Measurements from ENCODE around the gene CLEC11A. TPM values are rescaled to one million over a fixed set of nuclear protein-coding genes. Genes with fewer than 3 reads are reported as not detected.
"Not testable (repeated sequence)": the region's sequence is repeated elsewhere in the genome, so short reads cannot be mapped to it uniquely, and the experiment has no call there.

CLEC11A gene
- polyA plus RNA-seq, 4 donors: 23.8 to 56.8 (median 31.4) TPM

- no peak for DNase-seq (ENCODE audit: low read depth in 4 of 4, low spot score in 3 of 4)
Measured at GRCh38 chr19:50753879-50754278, 30.7 kb downstream of the CLEC11A start.

DNA sequence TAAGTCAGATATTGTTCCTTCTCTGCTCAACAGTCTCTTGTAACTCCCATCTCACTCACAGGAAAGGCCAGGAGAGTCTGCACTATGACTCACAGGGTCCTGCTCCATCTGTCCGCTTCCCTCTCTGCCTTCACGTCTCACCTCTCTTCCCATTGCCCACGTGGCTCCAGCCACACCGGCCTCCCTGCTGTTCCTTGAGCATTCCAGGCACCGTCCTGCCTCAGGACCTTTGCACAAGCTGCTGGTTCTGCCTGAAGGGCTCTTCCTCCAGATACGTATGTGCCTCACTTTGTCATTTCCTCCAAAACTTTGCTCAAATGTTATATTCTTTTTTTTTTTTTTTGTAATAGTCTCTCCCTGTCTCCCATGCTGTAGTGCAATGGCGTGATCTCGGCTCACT, 33.1 kb downstream of the CLEC11A start:
- not testable (repeated sequence) for DNase-seq (ENCODE audit: low read depth in 4 of 4, low spot score in 3 of 4)

- DNase-seq (ENCODE audit: low read depth in 4 of 4, low spot score in 3 of 4): not testable (repeated sequence)
Measured at GRCh38 chr19:50757624-50758023, 34.5 kb downstream of the CLEC11A start.

GRCh38 chr19:50759076-50759475, 35.9 kb downstream of the CLEC11A start:
- not testable (repeated sequence) for DNase-seq (ENCODE audit: low read depth in 4 of 4, low spot score in 3 of 4)

GRCh38 chr19:50759886-50760285, 36.7 kb downstream of the CLEC11A start:
- DNase-seq (ENCODE audit: low read depth in 4 of 4, low spot score in 3 of 4): no peak

GRCh38 chr19:50761501-50761900, 38.3 kb downstream of the CLEC11A start:
- DNase-seq (ENCODE audit: low read depth in 4 of 4, low spot score in 3 of 4): not testable (repeated sequence)

GRCh38 chr19:50763521-50763920, 40.4 kb downstream of the CLEC11A start:
- DNase-seq (ENCODE audit: low read depth in 4 of 4, low spot score in 3 of 4): not testable (repeated sequence)

DNA sequence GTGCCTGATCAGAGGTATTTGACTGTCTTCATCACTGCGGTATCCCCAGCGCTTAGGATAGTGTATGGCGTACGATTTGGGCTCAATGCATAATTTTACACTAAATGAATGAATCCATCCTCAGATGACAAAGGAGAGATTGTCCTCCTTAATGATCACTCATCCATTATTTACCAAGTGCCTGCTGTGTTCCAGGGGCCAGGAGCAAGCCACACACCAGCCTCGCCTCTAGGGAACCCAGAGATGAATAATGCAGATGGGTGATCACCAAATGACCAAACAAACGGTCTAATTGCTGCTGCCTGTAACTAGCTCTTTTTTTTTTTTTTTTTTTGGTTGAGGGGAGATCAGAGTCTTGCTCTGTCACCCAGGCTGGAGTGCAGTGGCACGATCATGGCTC, 41.2 kb downstream of the CLEC11A start:
- DNase-seq (ENCODE audit: low read depth in 4 of 4, low spot score in 3 of 4): no peak

GRCh38 chr19:50766746-50767145, 43.6 kb downstream of the CLEC11A start:
- not testable (repeated sequence) for DNase-seq (ENCODE audit: low read depth in 4 of 4, low spot score in 3 of 4)

GRCh38 chr19:50767263-50767662, 44.1 kb downstream of the CLEC11A start:
- not testable (repeated sequence) for DNase-seq (ENCODE audit: low read depth in 4 of 4, low spot score in 3 of 4)

DNA sequence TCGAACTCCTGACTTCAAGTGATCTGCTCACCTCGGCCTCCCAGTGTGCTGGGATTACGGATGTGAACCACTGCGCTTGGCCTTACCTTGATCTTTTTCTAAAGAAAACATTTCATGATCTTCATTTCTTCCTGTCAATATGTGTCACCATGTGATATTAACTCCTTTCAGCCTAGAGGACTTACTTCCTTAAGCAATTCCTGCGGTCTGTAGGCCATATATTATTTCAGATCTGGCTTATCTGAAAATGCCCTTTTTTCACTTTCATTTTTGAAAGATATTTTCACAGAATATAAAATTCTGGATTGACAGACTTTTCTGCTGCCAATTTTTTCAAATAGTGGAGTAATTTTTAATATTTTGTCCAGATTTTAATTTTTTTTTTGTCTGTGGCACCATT, 45.1 kb downstream of the CLEC11A start:
- DNase-seq (ENCODE audit: low read depth in 4 of 4, low spot score in 3 of 4): no peak

DNA sequence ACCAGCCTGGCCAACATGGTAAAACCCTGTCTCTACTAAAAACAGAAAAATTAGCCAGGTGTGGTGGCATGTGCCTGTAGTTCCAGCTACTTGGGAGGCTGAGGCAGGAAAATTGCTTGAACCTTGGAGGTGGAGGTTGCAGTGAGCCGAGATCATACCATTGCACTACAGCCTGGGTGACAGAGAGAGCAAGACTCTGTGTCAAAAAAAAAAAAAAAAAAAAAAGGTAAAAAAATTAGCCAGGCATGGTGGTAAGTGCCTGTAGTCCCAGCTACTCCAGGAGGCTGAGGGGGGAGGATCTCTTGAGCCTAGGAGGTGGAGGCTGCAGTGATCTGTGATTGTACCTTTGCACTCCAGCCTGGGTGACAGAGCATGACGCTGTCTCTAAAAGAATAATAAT, 47.0 kb downstream of the CLEC11A start, which contains the start of gene GPR32:
Gene GPR32, plus strand, starts transcription at position 301 of the 400 bp plus-strand sequence. CDS start 137 bp downstream, outside the sequence.
- not testable (repeated sequence) for DNase-seq (ENCODE audit: low read depth in 4 of 4, low spot score in 3 of 4)

DNA sequence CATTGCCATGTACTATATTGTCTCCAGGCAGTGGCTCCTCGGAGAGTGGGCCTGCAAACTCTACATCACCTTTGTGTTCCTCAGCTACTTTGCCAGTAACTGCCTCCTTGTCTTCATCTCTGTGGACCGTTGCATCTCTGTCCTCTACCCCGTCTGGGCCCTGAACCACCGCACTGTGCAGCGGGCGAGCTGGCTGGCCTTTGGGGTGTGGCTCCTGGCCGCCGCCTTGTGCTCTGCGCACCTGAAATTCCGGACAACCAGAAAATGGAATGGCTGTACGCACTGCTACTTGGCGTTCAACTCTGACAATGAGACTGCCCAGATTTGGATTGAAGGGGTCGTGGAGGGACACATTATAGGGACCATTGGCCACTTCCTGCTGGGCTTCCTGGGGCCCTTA, 47.7 kb downstream of the CLEC11A start:
- DNase-seq (ENCODE audit: low read depth in 4 of 4, low spot score in 3 of 4): no peak

GRCh38 chr19:50772476-50772875, 49.3 kb downstream of the CLEC11A start:
- DNase-seq (ENCODE audit: low read depth in 4 of 4, low spot score in 3 of 4): no peak

- not testable (repeated sequence) for DNase-seq (ENCODE audit: low read depth in 4 of 4, low spot score in 3 of 4)
Measured at GRCh38 chr19:50772912-50773311, 49.7 kb downstream of the CLEC11A start.

- DNase-seq (ENCODE audit: low read depth in 4 of 4, low spot score in 3 of 4): not testable (repeated sequence)
Measured at GRCh38 chr19:50773454-50773853, 50.3 kb downstream of the CLEC11A start.

Other genes starting within 250 kb of the CLEC11A start
- 100 to 1,000 TPM; 104 to 151 (median 122) TPM for gene EMC10, start 246.9 kb upstream of the CLEC11A start, polyA plus RNA-seq (ENCODE audit: insufficient read length in 4 of 4)
- gene GARIN5A, start 246.5 kb upstream of the CLEC11A start, polyA plus RNA-seq (ENCODE audit: insufficient read length in 4 of 4): 10 to 100 TPM in 1 of 4 donors, 1 to 10 TPM in 3; 3.3 to 10.3 (median 6.6) TPM
- gene JOSD2, start 212.2 kb upstream of the CLEC11A start, polyA plus RNA-seq (ENCODE audit: insufficient read length in 4 of 4): 10 to 100 TPM in 2 of 4 donors, 1 to 10 TPM in 2; 9.2 to 14.1 (median 10.1) TPM
- gene ASPDH, start 209.5 kb upstream of the CLEC11A start, polyA plus RNA-seq (ENCODE audit: insufficient read length in 4 of 4): 10 to 100 TPM in 1 of 4 donors, 1 to 10 TPM in 3; 1.3 to 13.9 (median 6.2) TPM
- gene LRRC4B, start 154.9 kb upstream of the CLEC11A start, polyA plus RNA-seq (ENCODE audit: insufficient read length in 4 of 4): 10 to 100 TPM; 15.7 to 26.8 (median 20.1) TPM
- gene SYT3, start 83.5 kb upstream of the CLEC11A start, polyA plus RNA-seq (ENCODE audit: insufficient read length in 4 of 4): 1 to 10 TPM in 1 of 4 donors, under 1 TPM in 3; 0.25 to 1.7 (median 0.75) TPM
- 1 to 10 TPM in 3 of 4 donors, under 1 TPM in 1; 0.48 to 3.2 (median 2.2) TPM for gene C19orf81, start 73.9 kb upstream of the CLEC11A start, polyA plus RNA-seq (ENCODE audit: insufficient read length in 4 of 4)
- 1 to 10 TPM; 4.2 to 6.6 (median 5.7) TPM for gene SHANK1, start 3.6 kb upstream of the CLEC11A start, polyA plus RNA-seq (ENCODE audit: insufficient read length in 4 of 4)
- gene GPR32, start 47.1 kb downstream of the CLEC11A start, polyA plus RNA-seq (ENCODE audit: insufficient read length in 4 of 4): not detected
- under 1 TPM in 2 of 4 donors, not detected in 2; 0.10 to 0.29 TPM for gene ACP4, start 67.1 kb downstream of the CLEC11A start, polyA plus RNA-seq (ENCODE audit: insufficient read length in 4 of 4)
- 1 to 10 TPM; 1.2 to 2.1 (median 1.4) TPM for gene KLK1, start 100.4 kb downstream of the CLEC11A start, polyA plus RNA-seq (ENCODE audit: insufficient read length in 4 of 4)
- gene KLK15, start 110.2 kb downstream of the CLEC11A start, polyA plus RNA-seq (ENCODE audit: insufficient read length in 4 of 4): not detected
- under 1 TPM in 3 of 4 donors, not detected in 1; 0.47 to 0.88 (median 0.66) TPM for gene KLK3, start 131.6 kb downstream of the CLEC11A start, polyA plus RNA-seq (ENCODE audit: insufficient read length in 4 of 4)
- gene KLK2, start 150.1 kb downstream of the CLEC11A start, polyA plus RNA-seq (ENCODE audit: insufficient read length in 4 of 4): under 1 TPM in 2 of 4 donors, not detected in 2; 0.26 to 0.38 TPM
- not detected for gene KLK4, start 188.0 kb downstream of the CLEC11A start, polyA plus RNA-seq (ENCODE audit: insufficient read length in 4 of 4)
- 1 to 10 TPM; 1.0 to 3.5 (median 1.8) TPM for gene KLK5, start 229.7 kb downstream of the CLEC11A start, polyA plus RNA-seq (ENCODE audit: insufficient read length in 4 of 4)
- gene KLK6, start 246.2 kb downstream of the CLEC11A start, polyA plus RNA-seq (ENCODE audit: insufficient read length in 4 of 4): 10 to 100 TPM; 30.9 to 56.0 (median 34.5) TPM

Data from left renal pelvis (tissue), 4 donors.